ENCODE data around the gene EIF3F. TPM values are rescaled to one million over a fixed set of nuclear protein-coding genes. Genes with fewer than 3 reads are reported as not detected.

Gene EIF3F
- total RNA-seq, 1 experiment from 2014 or later = 191 TPM

DNA sequence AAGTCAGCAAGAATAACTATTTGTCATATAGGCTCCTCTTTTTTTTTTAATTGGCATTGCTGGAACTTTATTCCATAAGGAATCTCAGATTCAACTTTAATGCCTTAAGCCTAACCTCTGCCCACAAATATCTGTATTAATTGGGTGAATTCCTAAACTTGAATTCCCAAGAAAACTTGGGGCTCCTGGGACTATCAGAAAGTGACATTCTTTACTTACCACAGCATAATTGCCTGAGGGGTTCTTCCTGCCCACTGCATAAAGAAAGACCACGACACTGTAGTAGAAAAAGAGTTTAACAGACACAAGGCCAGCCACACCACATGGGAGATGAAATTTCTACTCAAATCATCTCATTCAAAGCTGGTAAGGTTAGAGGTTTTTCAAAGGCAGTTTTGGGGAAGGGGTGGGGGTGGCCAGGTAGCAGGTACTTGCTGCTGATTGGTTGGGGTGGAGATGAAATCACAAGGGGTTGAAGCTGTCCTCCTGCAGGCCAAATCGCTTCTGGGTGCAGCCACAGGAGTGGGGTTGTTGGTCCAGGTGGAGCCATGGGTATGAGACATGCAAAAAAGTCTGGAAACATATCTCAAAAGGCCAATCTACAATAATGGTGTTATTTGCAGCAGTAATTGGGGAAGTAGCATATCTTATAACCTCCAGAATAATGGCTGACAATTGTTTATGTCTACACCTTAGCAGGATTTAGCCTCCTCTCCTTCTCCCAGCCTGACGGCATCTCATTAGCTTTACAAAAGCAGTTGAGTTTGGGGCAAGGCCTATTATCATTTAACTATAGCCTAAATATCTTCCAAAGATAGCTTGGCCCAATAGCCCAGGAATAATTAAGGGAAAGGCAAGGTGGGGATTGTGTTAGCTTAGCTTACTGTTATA is 17.1 kb upstream of the EIF3F start:
- H3K4me1 ChIP-seq (replicated peaks; ENCODE audit: insufficient read depth) = peaks cover 14% of the 10 kb centered on the region
- H3K27me3 ChIP-seq (ENCODE audit: insufficient read depth, low read depth) = no peaks in the 10 kb centered on the region
- H3K27ac ChIP-seq = no peak overlapping the region
- H3K9me2 ChIP-seq (ENCODE audit: insufficient read depth) = no peaks in the 10 kb centered on the region
- H4K20me1 ChIP-seq (ENCODE audit: insufficient read depth) = no peaks in the 10 kb centered on the region
- no peaks in the 10 kb centered on the region for H3K79me2 ChIP-seq (ENCODE audit: low read depth)
- DNase-seq = no peak
- H3K9me3 ChIP-seq (ENCODE audit: insufficient read depth, low read depth) = no peaks in the 10 kb centered on the region
- no peak overlapping the region for H2AFZ ChIP-seq
- ChIA-PET POLR2A (ENCODE audit: unreplicated experiment) (no interaction called here), CTCF (no interaction called here)
- no peak overlapping the region for H3K4me2 ChIP-seq
- no peaks in the 10 kb centered on the region for H3K36me3 ChIP-seq (ENCODE audit: low read depth)
- intact Hi-C loops (cut with micrococcal nuclease; ENCODE audit: unreplicated experiment) = no loop called here
- BruUV-seq (replicated peaks) = no TSS peak
- no peaks in the 10 kb centered on the region for H3F3A ChIP-seq (ENCODE audit: insufficient read depth, low read depth)
- TF ChIP-seq, protein P1, sequence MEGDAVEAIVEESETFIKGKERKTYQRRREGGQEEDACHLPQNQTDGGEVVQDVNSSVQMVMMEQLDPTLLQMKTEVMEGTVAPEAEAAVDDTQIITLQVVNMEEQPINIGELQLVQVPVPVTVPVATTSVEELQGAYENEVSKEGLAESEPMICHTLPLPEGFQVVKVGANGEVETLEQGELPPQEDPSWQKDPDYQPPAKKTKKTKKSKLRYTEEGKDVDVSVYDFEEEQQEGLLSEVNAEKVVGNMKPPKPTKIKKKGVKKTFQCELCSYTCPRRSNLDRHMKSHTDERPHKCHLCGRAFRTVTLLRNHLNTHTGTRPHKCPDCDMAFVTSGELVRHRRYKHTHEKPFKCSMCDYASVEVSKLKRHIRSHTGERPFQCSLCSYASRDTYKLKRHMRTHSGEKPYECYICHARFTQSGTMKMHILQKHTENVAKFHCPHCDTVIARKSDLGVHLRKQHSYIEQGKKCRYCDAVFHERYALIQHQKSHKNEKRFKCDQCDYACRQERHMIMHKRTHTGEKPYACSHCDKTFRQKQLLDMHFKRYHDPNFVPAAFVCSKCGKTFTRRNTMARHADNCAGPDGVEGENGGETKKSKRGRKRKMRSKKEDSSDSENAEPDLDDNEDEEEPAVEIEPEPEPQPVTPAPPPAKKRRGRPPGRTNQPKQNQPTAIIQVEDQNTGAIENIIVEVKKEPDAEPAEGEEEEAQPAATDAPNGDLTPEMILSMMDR (conservative IDR thresholded peaks at IDR 0.05) = no peak
- TF ChIP-seq EZH2 (IDR thresholded peaks at IDR 0.05; ENCODE audit: low read depth) = no peak
- H3K4me3 ChIP-seq = no peak overlapping the region

DNA sequence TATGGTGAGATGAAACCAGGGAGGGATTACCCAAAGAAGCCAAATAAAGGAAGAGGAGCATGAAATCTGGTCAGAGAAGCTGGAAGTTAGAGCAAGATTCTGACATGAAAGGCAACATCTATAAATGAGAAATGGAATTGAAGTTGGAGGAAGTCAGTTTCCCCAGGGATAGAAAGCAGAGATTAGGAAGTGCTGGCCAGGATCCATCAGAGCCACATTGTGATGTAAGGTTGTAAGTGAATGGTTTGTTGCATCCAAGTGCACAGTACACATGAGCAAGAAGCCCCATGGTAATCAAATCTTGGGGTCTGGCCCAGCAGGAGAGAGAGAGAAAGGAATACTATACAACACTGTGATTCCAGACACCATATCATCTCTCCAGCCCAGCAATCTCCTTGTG is 15.3 kb upstream of the EIF3F start:
- no peak overlapping the region for H3K4me3 ChIP-seq
- no peak for DNase-seq
- CTCF ChIA-PET = no interaction called here

DNA sequence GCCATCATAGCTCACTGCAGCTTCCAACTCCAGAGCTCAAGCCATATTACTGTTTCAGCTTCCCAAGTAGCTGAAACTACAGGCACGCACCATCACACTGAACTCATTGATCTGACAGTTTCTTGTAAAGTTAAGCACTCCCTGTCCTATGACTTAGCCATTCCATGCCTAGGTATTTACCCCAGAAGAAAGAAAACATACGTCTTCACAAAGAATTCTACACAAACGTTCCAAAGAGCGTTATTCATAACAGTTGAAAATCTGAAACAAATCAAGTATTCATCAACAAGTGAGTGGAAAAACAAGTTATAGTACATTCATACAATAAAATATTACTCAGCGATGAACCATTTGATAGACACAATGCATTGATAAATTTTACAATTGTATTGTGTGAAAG is 14.1 kb upstream of the EIF3F start:
- H3K9me2 ChIP-seq (ENCODE audit: insufficient read depth) = no peaks in the 10 kb centered on the region
- DNase-seq = no peak
- TF ChIP-seq EZH2 (IDR thresholded peaks at IDR 0.05; ENCODE audit: low read depth) = no peak
- TF ChIP-seq, protein P1 (conservative IDR thresholded peaks at IDR 0.05) = no peak
- no peak overlapping the region for H2AFZ ChIP-seq
- no TSS peak for BruUV-seq (replicated peaks)
- no peak overlapping the region for H3K27ac ChIP-seq
- ChIA-PET POLR2A (ENCODE audit: unreplicated experiment) (interaction anchor here (0.6 kb wide), 1 partner anchor 1411 kb away, joined by 6 read pairs; no protein-coding TSS in a partner anchor), CTCF (no interaction called here)
- H3K36me3 ChIP-seq (ENCODE audit: low read depth) = no peaks in the 10 kb centered on the region
- no peak overlapping the region for H3K4me2 ChIP-seq
- intact Hi-C loops (cut with micrococcal nuclease; ENCODE audit: unreplicated experiment) = no loop called here
- H3K4me1 ChIP-seq (replicated peaks; ENCODE audit: insufficient read depth) = peaks cover 33% of the 10 kb centered on the region
- H3F3A ChIP-seq (ENCODE audit: insufficient read depth, low read depth) = peaks cover 18% of the 10 kb centered on the region
- no peak overlapping the region for H3K4me3 ChIP-seq
- no peaks in the 10 kb centered on the region for H3K27me3 ChIP-seq (ENCODE audit: insufficient read depth, low read depth)
- H4K20me1 ChIP-seq (ENCODE audit: insufficient read depth) = no peaks in the 10 kb centered on the region
- H3K79me2 ChIP-seq (ENCODE audit: low read depth) = no peaks in the 10 kb centered on the region
- no peaks in the 10 kb centered on the region for H3K9me3 ChIP-seq (ENCODE audit: insufficient read depth, low read depth)

More for the DNA sequence above, 15.3 kb upstream of the EIF3F start:
- no TSS peak for BruUV-seq (replicated peaks)
- peaks cover 21% of the 10 kb centered on the region for H3K4me1 ChIP-seq (replicated peaks; ENCODE audit: insufficient read depth)
- no peaks in the 10 kb centered on the region for H3K27me3 ChIP-seq (ENCODE audit: insufficient read depth, low read depth)
- no peak for TF ChIP-seq EZH2 (IDR thresholded peaks at IDR 0.05; ENCODE audit: low read depth)
- TF ChIP-seq, protein P1 (conservative IDR thresholded peaks at IDR 0.05) = no peak
- H3K27ac ChIP-seq = no peak overlapping the region
- no peaks in the 10 kb centered on the region for H3K79me2 ChIP-seq (ENCODE audit: low read depth)
- POLR2A ChIA-PET (ENCODE audit: unreplicated experiment) = no interaction called here
- H3K4me2 ChIP-seq = no peak overlapping the region
- H3F3A ChIP-seq (ENCODE audit: insufficient read depth, low read depth) = peaks cover 8% of the 10 kb centered on the region
- no peaks in the 10 kb centered on the region for H3K36me3 ChIP-seq (ENCODE audit: low read depth)
- no peak overlapping the region for H2AFZ ChIP-seq
- H3K9me2 ChIP-seq (ENCODE audit: insufficient read depth) = no peaks in the 10 kb centered on the region
- no peaks in the 10 kb centered on the region for H3K9me3 ChIP-seq (ENCODE audit: insufficient read depth, low read depth)
- intact Hi-C loops (cut with micrococcal nuclease; ENCODE audit: unreplicated experiment) = no loop called here
- no peaks in the 10 kb centered on the region for H4K20me1 ChIP-seq (ENCODE audit: insufficient read depth)

All from PC-9 (cell line).